GM19023 (cell line): ENCODE results near the gene YEATS2.

ENCODE experiments used
- ATAC-seq: cut with Tn5 transposase; IDR thresholded peaks from one replicate; pipeline ENCODE4 v1.9.1; 2021; ENCODE audit warnings: mild to moderate bottlenecking, moderate library complexity; ENCODE audit not compliant: unreplicated experiment

The YEATS2 gene

GRCh38 chr3:183828538-183828870, 130.9 kb downstream of the YEATS2 start:
- ATAC-seq = no peak

- no peak for ATAC-seq
Observed at GRCh38 chr3:183829466-183829865, 131.9 kb downstream of the YEATS2 start.

GRCh38 chr3:183830187-183830586, 132.6 kb downstream of the YEATS2 start:
- no peak for ATAC-seq

GRCh38 chr3:183833516-183833915, 135.9 kb downstream of the YEATS2 start:
- ATAC-seq = no peak

- ATAC-seq = no peak
Observed at GRCh38 chr3:183837390-183837789, 139.8 kb downstream of the YEATS2 start.

GRCh38 chr3:183837894-183838293, 140.3 kb downstream of the YEATS2 start:
- no peak for ATAC-seq

- no peak for ATAC-seq
Observed at GRCh38 chr3:183839751-183840150, 142.2 kb downstream of the YEATS2 start.

- no peak for ATAC-seq
Observed at GRCh38 chr3:183844606-183845005, 147.0 kb downstream of the YEATS2 start.

- ATAC-seq = no peak
Observed at GRCh38 chr3:183845090-183845489, 147.5 kb downstream of the YEATS2 start.

GRCh38 chr3:183845608-183846288, 148.2 kb downstream of the YEATS2 start:
- ATAC-seq = no peak

GRCh38 chr3:183854318-183855035, 156.9 kb downstream of the YEATS2 start:
- ATAC-seq = no peak

- ATAC-seq = no peak
Observed at GRCh38 chr3:183857863-183858262, 160.3 kb downstream of the YEATS2 start.
